ENCODE data around the gene FASTKD2.

The FASTKD2 gene

GRCh38 chr2:206814498-206814897, 49.1 kb downstream of the FASTKD2 start:
- no peak overlapping the region for H3K4me3 ChIP-seq (ENCODE audit: low read depth, low read length)
- H3K36me3 ChIP-seq (ENCODE audit: control insufficient read depth in 2 of 2, insufficient read depth in 1 of 2, low read length in 2 of 2) = no peaks in the 10 kb centered on the region
- POLR2A ChIA-PET = no interaction called here
- CTCF ChIA-PET = interaction anchor here (0.7 to 0.9 kb wide), 2 partner anchors 14 to 474 kb away, joined by 3 read pairs; no protein-coding TSS in a partner anchor
- no peaks in the 10 kb centered on the region for H3K9me3 ChIP-seq (ENCODE audit: control insufficient read depth, insufficient read depth, low read depth, low read length)
- H3K4me1 ChIP-seq (ENCODE audit: control insufficient read depth, insufficient read depth, low read length) = no peaks in the 10 kb centered on the region
- H3K27ac ChIP-seq (ENCODE audit: extremely low read depth, low read depth, low read length) = no peak overlapping the region
- no peak for TF ChIP-seq ZNF596 (tag by site-specific recombination; IDR thresholded peaks at IDR 0.05)
- no peak for TF ChIP-seq RBAK (tag by site-specific recombination; IDR thresholded peaks at IDR 0.05)
- no peak for TF ChIP-seq ZNF664 (tag by site-specific recombination; IDR thresholded peaks at IDR 0.05)
- TF ChIP-seq ZNF23 (tag by site-specific recombination; IDR thresholded peaks at IDR 0.05; ENCODE audit: borderline replicate concordance) = no peak
- no peak for TF ChIP-seq OVOL3 (tag by site-specific recombination; IDR thresholded peaks at IDR 0.05)

- TF ChIP-seq, protein P1, sequence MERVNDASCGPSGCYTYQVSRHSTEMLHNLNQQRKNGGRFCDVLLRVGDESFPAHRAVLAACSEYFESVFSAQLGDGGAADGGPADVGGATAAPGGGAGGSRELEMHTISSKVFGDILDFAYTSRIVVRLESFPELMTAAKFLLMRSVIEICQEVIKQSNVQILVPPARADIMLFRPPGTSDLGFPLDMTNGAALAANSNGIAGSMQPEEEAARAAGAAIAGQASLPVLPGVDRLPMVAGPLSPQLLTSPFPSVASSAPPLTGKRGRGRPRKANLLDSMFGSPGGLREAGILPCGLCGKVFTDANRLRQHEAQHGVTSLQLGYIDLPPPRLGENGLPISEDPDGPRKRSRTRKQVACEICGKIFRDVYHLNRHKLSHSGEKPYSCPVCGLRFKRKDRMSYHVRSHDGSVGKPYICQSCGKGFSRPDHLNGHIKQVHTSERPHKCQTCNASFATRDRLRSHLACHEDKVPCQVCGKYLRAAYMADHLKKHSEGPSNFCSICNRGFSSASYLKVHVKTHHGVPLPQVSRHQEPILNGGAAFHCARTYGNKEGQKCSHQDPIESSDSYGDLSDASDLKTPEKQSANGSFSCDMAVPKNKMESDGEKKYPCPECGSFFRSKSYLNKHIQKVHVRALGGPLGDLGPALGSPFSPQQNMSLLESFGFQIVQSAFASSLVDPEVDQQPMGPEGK (tag by site-specific recombination; IDR thresholded peaks at IDR 0.05) = no peak
- TF ChIP-seq YY2 (tag by site-specific recombination; IDR thresholded peaks at IDR 0.05) (no peak), SETDB1 (IDR thresholded peaks at IDR 0.05; ENCODE audit: insufficient read length, low read length) (no peak), ZBTB8A (tag by site-specific recombination; IDR thresholded peaks at IDR 0.05) (no peak), ZNF704 (tag by site-specific recombination; IDR thresholded peaks at IDR 0.05) (no peak), ZNF837 (tag by site-specific recombination; IDR thresholded peaks at IDR 0.05) (no peak), ZNF768 (tag by site-specific recombination; IDR thresholded peaks at IDR 0.05) (no peak), ZNF174 (tag by site-specific recombination; IDR thresholded peaks at IDR 0.05) (no peak), ZBTB44 (tag by site-specific recombination; IDR thresholded peaks at IDR 0.05) (no peak), TSHZ1 (tag by site-specific recombination; IDR thresholded peaks at IDR 0.05; ENCODE audit: borderline replicate concordance) (no peak), ZNF398 (tag by site-specific recombination; IDR thresholded peaks at IDR 0.05) (no peak), ZNF76 (tag by site-specific recombination; IDR thresholded peaks at IDR 0.05; ENCODE audit: borderline replicate concordance, low read depth) (no peak)
- TF ChIP-seq, protein P2, sequence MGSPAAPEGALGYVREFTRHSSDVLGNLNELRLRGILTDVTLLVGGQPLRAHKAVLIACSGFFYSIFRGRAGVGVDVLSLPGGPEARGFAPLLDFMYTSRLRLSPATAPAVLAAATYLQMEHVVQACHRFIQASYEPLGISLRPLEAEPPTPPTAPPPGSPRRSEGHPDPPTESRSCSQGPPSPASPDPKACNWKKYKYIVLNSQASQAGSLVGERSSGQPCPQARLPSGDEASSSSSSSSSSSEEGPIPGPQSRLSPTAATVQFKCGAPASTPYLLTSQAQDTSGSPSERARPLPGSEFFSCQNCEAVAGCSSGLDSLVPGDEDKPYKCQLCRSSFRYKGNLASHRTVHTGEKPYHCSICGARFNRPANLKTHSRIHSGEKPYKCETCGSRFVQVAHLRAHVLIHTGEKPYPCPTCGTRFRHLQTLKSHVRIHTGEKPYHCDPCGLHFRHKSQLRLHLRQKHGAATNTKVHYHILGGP (tag by site-specific recombination; IDR thresholded peaks at IDR 0.05) = no peak
- TF ChIP-seq, protein P3, sequence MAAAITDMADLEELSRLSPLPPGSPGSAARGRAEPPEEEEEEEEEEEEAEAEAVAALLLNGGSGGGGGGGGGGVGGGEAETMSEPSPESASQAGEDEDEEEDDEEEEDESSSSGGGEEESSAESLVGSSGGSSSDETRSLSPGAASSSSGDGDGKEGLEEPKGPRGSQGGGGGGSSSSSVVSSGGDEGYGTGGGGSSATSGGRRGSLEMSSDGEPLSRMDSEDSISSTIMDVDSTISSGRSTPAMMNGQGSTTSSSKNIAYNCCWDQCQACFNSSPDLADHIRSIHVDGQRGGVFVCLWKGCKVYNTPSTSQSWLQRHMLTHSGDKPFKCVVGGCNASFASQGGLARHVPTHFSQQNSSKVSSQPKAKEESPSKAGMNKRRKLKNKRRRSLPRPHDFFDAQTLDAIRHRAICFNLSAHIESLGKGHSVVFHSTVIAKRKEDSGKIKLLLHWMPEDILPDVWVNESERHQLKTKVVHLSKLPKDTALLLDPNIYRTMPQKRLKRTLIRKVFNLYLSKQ (tag by site-specific recombination; IDR thresholded peaks at IDR 0.05; ENCODE audit: borderline replicate concordance) = no peak
- POLR2A ChIA-PET = no interaction called here
- Histone ChIP-seq H3K4me3 (ENCODE audit: low read depth, low read length) (no peak overlapping the region), H3K4me1 (ENCODE audit: control insufficient read depth, insufficient read depth, low read length) (no peaks in the 10 kb centered on the region), H3K27ac (ENCODE audit: extremely low read depth, low read depth, low read length) (no peak overlapping the region), H3K9me3 (ENCODE audit: control insufficient read depth, insufficient read depth, low read depth, low read length) (no peaks in the 10 kb centered on the region), H3K36me3 (ENCODE audit: control insufficient read depth in 2 of 2, insufficient read depth in 1 of 2, low read length in 2 of 2) (no peaks in the 10 kb centered on the region)
- CTCF ChIA-PET = no interaction called here
Measured at GRCh38 chr2:206820807-206821206, 55.4 kb downstream of the FASTKD2 start.
